ENCODE results near the gene COQ10B.

DNA sequence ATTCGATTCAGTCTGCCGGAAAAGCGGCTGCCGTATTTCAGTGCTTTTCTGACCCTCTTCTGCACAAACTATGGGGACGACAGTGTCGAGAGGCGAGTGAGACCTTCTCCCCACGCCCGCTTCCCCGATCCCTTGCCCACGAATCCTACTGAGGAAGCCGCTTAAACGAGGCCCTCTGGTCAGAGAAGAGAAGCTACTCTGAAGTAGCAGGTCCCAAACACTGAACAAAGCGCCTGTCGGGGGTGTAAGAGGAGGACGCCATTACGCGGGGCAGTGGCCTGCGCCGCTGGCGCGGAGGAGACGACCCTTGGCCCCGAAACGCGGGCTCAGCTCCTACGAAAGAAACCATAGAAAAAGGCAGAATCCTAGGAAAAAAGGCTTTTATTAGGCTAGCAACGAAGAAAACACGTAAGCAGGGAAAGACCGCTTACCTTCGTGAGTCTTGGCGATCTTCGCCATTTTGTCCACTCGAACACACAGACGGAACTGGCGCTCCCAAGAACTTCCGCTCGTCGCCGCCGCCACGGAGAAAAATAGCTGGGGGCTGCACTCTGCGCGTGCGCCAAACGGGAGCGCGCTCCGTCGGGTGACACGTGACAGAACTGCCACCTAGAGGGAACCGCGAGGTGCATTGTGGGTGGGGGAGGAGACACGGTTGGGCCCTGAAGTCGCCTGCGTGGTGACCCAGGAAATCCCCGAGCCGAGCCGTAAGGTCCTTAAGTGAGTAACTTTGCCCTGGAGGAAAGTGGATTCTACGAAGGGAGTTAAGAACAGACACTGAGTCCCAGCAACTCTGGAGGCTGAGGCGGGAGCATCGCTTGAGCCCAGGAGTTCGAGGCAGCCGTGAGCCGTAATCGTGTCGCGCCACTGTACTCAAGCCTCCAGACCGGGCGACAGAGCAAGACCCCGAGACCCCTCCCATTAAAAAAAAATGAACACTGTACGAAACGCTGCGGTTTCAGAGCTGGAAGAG lies 18.5 kb upstream of the COQ10B start, which contains the start of gene SF3B1:
- TF ChIP-seq, protein P1, sequence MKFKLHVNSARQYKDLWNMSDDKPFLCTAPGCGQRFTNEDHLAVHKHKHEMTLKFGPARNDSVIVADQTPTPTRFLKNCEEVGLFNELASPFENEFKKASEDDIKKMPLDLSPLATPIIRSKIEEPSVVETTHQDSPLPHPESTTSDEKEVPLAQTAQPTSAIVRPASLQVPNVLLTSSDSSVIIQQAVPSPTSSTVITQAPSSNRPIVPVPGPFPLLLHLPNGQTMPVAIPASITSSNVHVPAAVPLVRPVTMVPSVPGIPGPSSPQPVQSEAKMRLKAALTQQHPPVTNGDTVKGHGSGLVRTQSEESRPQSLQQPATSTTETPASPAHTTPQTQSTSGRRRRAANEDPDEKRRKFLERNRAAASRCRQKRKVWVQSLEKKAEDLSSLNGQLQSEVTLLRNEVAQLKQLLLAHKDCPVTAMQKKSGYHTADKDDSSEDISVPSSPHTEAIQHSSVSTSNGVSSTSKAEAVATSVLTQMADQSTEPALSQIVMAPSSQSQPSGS (CRISPR knock-in tag; IDR thresholded peaks at IDR 0.05; ENCODE audit: borderline replicate concordance, low read depth), result no peak
- no peak for TF ChIP-seq SOX15 (CRISPR knock-in tag; IDR thresholded peaks at IDR 0.05)
- no peak for TF ChIP-seq CREB1 (CRISPR knock-in tag; IDR thresholded peaks at IDR 0.05)
- TF ChIP-seq CTCF (IDR thresholded peaks at IDR 0.05), result no peak
- peak; percentile 46 for TF ChIP-seq E2F5 (CRISPR knock-in tag; IDR thresholded peaks at IDR 0.05)
- peak; percentile 97 for TF ChIP-seq USF2 (CRISPR knock-in tag; IDR thresholded peaks at IDR 0.05)
- TF ChIP-seq PRRX2 (CRISPR knock-in tag; IDR thresholded peaks at IDR 0.05), result no peak
- no peak for TF ChIP-seq TEAD4 (CRISPR knock-in tag; IDR thresholded peaks at IDR 0.05)
- TF ChIP-seq NR3C1 (CRISPR knock-in tag; conservative IDR thresholded peaks at IDR 0.05; ENCODE audit: low read depth), result no peak
- TF ChIP-seq, protein P2, sequence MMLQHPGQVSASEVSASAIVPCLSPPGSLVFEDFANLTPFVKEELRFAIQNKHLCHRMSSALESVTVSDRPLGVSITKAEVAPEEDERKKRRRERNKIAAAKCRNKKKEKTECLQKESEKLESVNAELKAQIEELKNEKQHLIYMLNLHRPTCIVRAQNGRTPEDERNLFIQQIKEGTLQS (CRISPR knock-in tag; conservative IDR thresholded peaks at IDR 0.05), result no peak
- TF ChIP-seq CREM (CRISPR knock-in tag; IDR thresholded peaks at IDR 0.05), result peak; percentile 79
- peak; percentile 51; the same call in 1 of the 2 replicates for TF ChIP-seq MYBL2 (CRISPR knock-in tag; IDR thresholded peaks at IDR 0.05)

Data from WTC11 (cell line).